PC-3 (cell line): Measurements from ENCODE around the gene MED15. TPM values are rescaled to one million over a fixed set of nuclear protein-coding genes. Genes with fewer than 3 reads are reported as not detected.

Experiments used
- ATAC-seq: fragments of 200-7000 bp; cut with Tn5 transposase; 2 replicates; pipeline ENCODE4 v1.9.1; 2020; ENCODE audit warnings: mild to moderate bottlenecking, moderate library complexity
- BruUV-seq: library from RNA; stranded (reverse); fragments of 400-500 nt; replicated peaks from 2 replicates; lab custom pipeline; 2021; lab: Mats Ljungman, UMichigan
- CTCF ChIA-PET: fragments of 300-600 bp; sonication (Branson Sonifier 250); formaldehyde crosslinking; loops from one replicate; lab custom pipeline; 2022; ENCODE audit warnings: antibody characterized with exemption; lab: Charles Lee
- POLR2A ChIA-PET: fragments of 300-600 bp; sonication (Branson Sonifier 250); formaldehyde crosslinking; loops from one replicate; lab custom pipeline; 2022; ENCODE audit warnings: antibody characterized with exemption; ENCODE audit not compliant: unreplicated experiment; lab: Charles Lee
- DNase-seq: peaks from one replicate; pipeline ENCODE4 v3.0.0-alpha.2; 2015
- H2AFZ ChIP-seq: fragments of 300-600 bp; sonication (generic); 2 replicates; pipeline ENCODE4 v1.6.0; 2016; ENCODE audit warnings: antibody characterized with exemption, low read length
- H3F3A ChIP-seq: fragments of 300-600 bp; sonication (generic); one replicate; pipeline ENCODE4 v1.6.0; 2017; ENCODE audit warnings: antibody characterized with exemption, low read length, control low read depth, mild to moderate bottlenecking; ENCODE audit not compliant: unreplicated experiment
- H3K27ac ChIP-seq: fragments of 300-600 bp; sonication (generic); 2 replicates; pipeline ENCODE4 v1.5.1; 2016; ENCODE audit warnings: mild to moderate bottlenecking, low read length
- H3K27me3 ChIP-seq: fragments of 300-600 bp; sonication (generic); 2 replicates; pipeline ENCODE4 v1.6.1; 2016; ENCODE audit warnings: low read length, mixed read lengths
- H3K36me3 ChIP-seq: fragments of 300-600 bp; sonication (generic); 2 replicates; pipeline ENCODE4 v1.6.1; 2016; ENCODE audit warnings: low read depth, mixed run types, low read length, mixed read lengths
- H3K4me1 ChIP-seq: fragments of 300-600 bp; sonication (generic); 2 replicates; pipeline ENCODE4 v1.5.1; 2016; ENCODE audit warnings: low read length; ENCODE audit not compliant: insufficient read depth
- H3K4me2 ChIP-seq: fragments of 300-600 bp; sonication (generic); 2 replicates; pipeline ENCODE4 v1.6.0; 2016; ENCODE audit warnings: low read length
- H3K4me3 ChIP-seq: fragments of 300-600 bp; sonication (generic); 2 replicates; pipeline ENCODE4 v1.5.1; 2016; ENCODE audit warnings: mild to moderate bottlenecking, low read length, mixed read lengths
- H3K79me2 ChIP-seq: fragments of 300-600 bp; sonication (generic); 2 replicates; pipeline ENCODE4 v1.6.1; 2017; ENCODE audit warnings: low read length, mixed read lengths
- H3K9ac ChIP-seq: fragments of 300-600 bp; sonication (generic); 2 replicates; pipeline ENCODE4 v1.6.0; 2016; ENCODE audit warnings: mild to moderate bottlenecking, low read length
- H3K9me2 ChIP-seq: fragments of 300-600 bp; sonication (generic); replicated peaks from 2 replicates; pipeline ENCODE4 v1.6.1; 2016; ENCODE audit warnings: mixed run types, low read length, mixed read lengths
- H3K9me3 ChIP-seq: fragments of 300-600 bp; sonication (generic); 2 replicates; pipeline ENCODE4 v1.6.1; 2016; ENCODE audit warnings: low read length, mixed read lengths
- H4K20me1 ChIP-seq: fragments of 300-600 bp; sonication (generic); 2 replicates; pipeline ENCODE4 v1.6.1; 2016; ENCODE audit warnings: low read length, mixed read lengths
- CTCF ChIP-seq: fragments of 300-600 bp; sonication (generic); conservative IDR thresholded peaks from 2 replicates; pipeline ENCODE4 v1.5.1; 2017; ENCODE audit warnings: antibody characterized with exemption, low read depth, mild to moderate bottlenecking, low read length
- EZH2 ChIP-seq: fragments of 300-600 bp; sonication (generic); IDR thresholded peaks from one replicate; pipeline ENCODE4 v1.6.1; 2017; ENCODE audit warnings: antibody characterized with exemption, mild to moderate bottlenecking, low read length; ENCODE audit not compliant: unreplicated experiment
- EZH2phosphoT487 ChIP-seq: fragments of 300-600 bp; sonication (generic); IDR thresholded peaks from 2 replicates; pipeline ENCODE4 v1.6.1; 2018; ENCODE audit warnings: mild to moderate bottlenecking, antibody characterized with exemption, low read length, borderline replicate concordance
- intact Hi-C: fragments of 100-400 bp; cut with micrococcal nuclease; formaldehyde crosslinking; loops from 2 replicates; pipeline ENCODE4 v1.9.0; 2023
- total RNA-seq: library from RNA; depleted of rRNA; stranded (reverse); fragments of >200 nt; gene quantifications from 2 replicates; pipeline ENCODE4 v1.2.3, GENCODE V29; 2014

The MED15 gene
- total RNA-seq, 1 experiment from 2014 or later = 55.9 TPM

GRCh38 chr22:20588843-20589581 is 81.6 kb downstream of the MED15 start:
- CTCF ChIA-PET = no interaction called here
- H3K9ac ChIP-seq = no peak overlapping the region
- H3K9me3 ChIP-seq = no peaks in the 10 kb centered on the region
- H3K4me1 ChIP-seq = no peaks in the 10 kb centered on the region
- intact Hi-C loops = no loop called here
- no peaks in the 10 kb centered on the region for H3K79me2 ChIP-seq
- ATAC-seq (peak; percentile 14), DNase-seq (no peak)
- no peak overlapping the region for H2AFZ ChIP-seq
- BruUV-seq = TSS peak; percentile 5
- H3K27me3 ChIP-seq = no peaks in the 10 kb centered on the region
- H4K20me1 ChIP-seq = no peaks in the 10 kb centered on the region
- POLR2A ChIA-PET = no interaction called here
- H3K4me2 ChIP-seq = no peak overlapping the region
- H3F3A ChIP-seq = no peaks in the 10 kb centered on the region
- H3K9me2 ChIP-seq = no peaks in the 10 kb centered on the region
- no peak for TF ChIP-seq EZH2
- no peak for TF ChIP-seq EZH2phosphoT487
- no peak for TF ChIP-seq CTCF
- H3K36me3 ChIP-seq = peaks cover 7% of the 10 kb centered on the region; the same call in 1 of the 2 replicates
- no peak overlapping the region for H3K4me3 ChIP-seq
- no peak overlapping the region for H3K27ac ChIP-seq

GRCh38 chr22:20589614-20590476 is 82.4 kb downstream of the MED15 start:
- Histone ChIP-seq H3K27ac (no peak overlapping the region), H3K9me2 (no peaks in the 10 kb centered on the region), H4K20me1 (no peaks in the 10 kb centered on the region), H3K9me3 (no peaks in the 10 kb centered on the region), H3K36me3 (0 out of 2 replicates have a peak, but pooled peaks cover 4% of the 10 kb centered on the region), H3K27me3 (no peaks in the 10 kb centered on the region), H3K4me3 (no peak overlapping the region), H3K79me2 (no peaks in the 10 kb centered on the region), H3K4me2 (no peak overlapping the region), H2AFZ (no peak overlapping the region), H3K9ac (no peak overlapping the region), H3K4me1 (no peaks in the 10 kb centered on the region), H3F3A (no peaks in the 10 kb centered on the region)
- TF ChIP-seq CTCF (no peak), EZH2 (no peak), EZH2phosphoT487 (no peak)
- ChIA-PET POLR2A (no interaction called here), CTCF (no interaction called here)
- no TSS peak for BruUV-seq
- DNase-seq (no peak), ATAC-seq (peak; percentile 27)
- intact Hi-C loops = no loop called here
